ENCODE results near the gene EFHC2. TPM values are rescaled to one million over a fixed set of nuclear protein-coding genes. Genes with fewer than 3 reads are reported as not detected.
"Not testable (repeated sequence)": the region's sequence is repeated elsewhere in the genome, so short reads cannot be mapped to it uniquely, and the experiment has no call there.

Gene EFHC2
- total RNA-seq, 1 experiment from 2014 or later = 0.43 TPM

GRCh38 chrX:44310227-44310626 lies 33.2 kb downstream of the EFHC2 start:
- H3K27me3 ChIP-seq = no peaks in the 10 kb centered on the region
- DNase-seq = no peak
- no peaks in the 10 kb centered on the region for H3K36me3 ChIP-seq
- H3K9me3 ChIP-seq = no peaks in the 10 kb centered on the region
- H3K4me3 ChIP-seq = no peak overlapping the region

GRCh38 chrX:44308869-44309268 lies 34.6 kb downstream of the EFHC2 start:
- H3K27me3 ChIP-seq = no peaks in the 10 kb centered on the region
- H3K4me3 ChIP-seq = no peak overlapping the region
- no peak for DNase-seq
- H3K9me3 ChIP-seq = no peaks in the 10 kb centered on the region
- H3K36me3 ChIP-seq = no peaks in the 10 kb centered on the region

GRCh38 chrX:44306356-44306755 lies 37.1 kb downstream of the EFHC2 start:
- Histone ChIP-seq H3K9me3 (no peaks in the 10 kb centered on the region), H3K27me3 (no peaks in the 10 kb centered on the region), H3K4me3 (no peak overlapping the region), H3K36me3 (no peaks in the 10 kb centered on the region)
- DNase-seq = peak; percentile 59

GRCh38 chrX:44305921-44306320 lies 37.6 kb downstream of the EFHC2 start:
- Histone ChIP-seq H3K9me3 (no peaks in the 10 kb centered on the region), H3K27me3 (no peaks in the 10 kb centered on the region), H3K36me3 (no peaks in the 10 kb centered on the region), H3K4me3 (no peak overlapping the region)
- DNase-seq = no peak

GRCh38 chrX:44303119-44303518 lies 40.4 kb downstream of the EFHC2 start:
- Histone ChIP-seq H3K27me3 (no peaks in the 10 kb centered on the region), H3K9me3 (no peaks in the 10 kb centered on the region), H3K4me3 (no peak overlapping the region), H3K36me3 (no peaks in the 10 kb centered on the region)
- no peak for DNase-seq

DNA sequence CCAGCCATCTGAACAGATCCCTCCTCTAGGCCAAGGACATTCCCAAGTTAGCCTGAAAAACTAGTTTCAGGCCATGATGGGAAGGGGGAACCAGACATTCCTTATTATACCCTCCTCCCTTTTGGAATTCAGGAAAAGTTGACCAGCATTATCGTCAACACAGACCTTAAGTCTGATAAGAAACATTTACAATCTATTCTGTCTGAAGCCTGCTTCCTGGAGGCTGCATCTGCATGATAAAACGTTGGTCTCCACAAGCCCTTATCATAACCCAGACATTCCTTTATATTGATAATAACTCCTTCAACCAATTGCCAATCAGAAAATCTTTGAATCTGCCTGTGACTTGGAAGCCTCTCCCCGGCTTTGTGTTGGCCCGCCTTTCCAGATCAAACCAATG lies 44.3 kb downstream of the EFHC2 start:
- no peak for DNase-seq
- no peaks in the 10 kb centered on the region for H3K36me3 ChIP-seq
- H3K4me3 ChIP-seq = no peak overlapping the region
- no peaks in the 10 kb centered on the region for H3K27me3 ChIP-seq
- no peaks in the 10 kb centered on the region for H3K9me3 ChIP-seq

GRCh38 chrX:44291468-44292092 lies 51.9 kb downstream of the EFHC2 start:
- Histone ChIP-seq H3K27me3 (no peaks in the 10 kb centered on the region), H3K9me3 (no peaks in the 10 kb centered on the region), H3K4me3 (no peak overlapping the region), H3K36me3 (no peaks in the 10 kb centered on the region)
- DNase-seq = no peak

GRCh38 chrX:44290718-44291117 lies 52.8 kb downstream of the EFHC2 start:
- no peaks in the 10 kb centered on the region for H3K36me3 ChIP-seq
- no peak for DNase-seq
- H3K9me3 ChIP-seq = no peaks in the 10 kb centered on the region
- no peaks in the 10 kb centered on the region for H3K27me3 ChIP-seq
- no peak overlapping the region for H3K4me3 ChIP-seq

DNA sequence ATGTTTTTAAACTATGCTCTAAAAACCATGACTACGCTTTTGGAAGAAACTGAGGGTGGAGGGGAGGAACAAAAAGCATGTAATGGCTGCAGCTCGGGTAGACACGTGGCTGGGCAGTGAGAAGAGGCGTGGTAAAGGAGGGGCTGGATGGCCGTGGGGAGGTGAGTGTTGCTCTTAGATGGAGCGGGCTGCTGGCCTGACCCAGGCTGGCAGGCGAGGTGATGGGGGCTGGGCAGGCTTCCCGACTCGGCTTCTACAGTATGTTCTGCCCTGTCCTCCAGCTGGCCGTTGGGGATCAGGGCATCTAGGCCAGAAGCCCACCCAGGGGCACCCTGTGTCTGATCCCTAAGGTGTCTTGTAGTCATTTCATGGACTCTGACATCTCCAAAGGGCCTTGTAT lies 60.7 kb downstream of the EFHC2 start:
- no peaks in the 10 kb centered on the region for H3K36me3 ChIP-seq
- no peak overlapping the region for H3K4me3 ChIP-seq
- H3K27me3 ChIP-seq = no peaks in the 10 kb centered on the region
- no peaks in the 10 kb centered on the region for H3K9me3 ChIP-seq
- no peak for DNase-seq

DNA sequence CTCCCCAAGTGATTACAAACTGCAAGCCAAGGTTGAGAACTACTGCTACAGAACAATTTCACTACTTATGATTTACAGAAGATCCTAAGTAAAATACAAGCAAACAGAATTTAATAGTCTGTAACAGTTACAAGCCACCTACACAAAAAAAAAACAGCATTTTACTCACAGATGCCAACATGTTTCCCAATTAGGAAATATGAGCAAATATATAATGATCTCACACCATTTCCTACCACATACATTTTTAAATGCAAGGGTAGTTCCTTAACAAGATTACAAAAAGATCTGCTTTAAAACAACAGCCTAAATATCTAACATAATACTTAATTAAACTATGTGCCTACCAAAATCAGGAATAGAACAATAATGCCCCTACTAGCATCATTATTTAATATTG lies 63.4 kb downstream of the EFHC2 start:
- no peak for DNase-seq
- Histone ChIP-seq H3K9me3 (no peaks in the 10 kb centered on the region), H3K36me3 (no peaks in the 10 kb centered on the region), H3K27me3 (no peaks in the 10 kb centered on the region), H3K4me3 (no peak overlapping the region)

- DNase-seq = no peak
- Histone ChIP-seq H3K27me3 (no peaks in the 10 kb centered on the region), H3K36me3 (no peaks in the 10 kb centered on the region), H3K4me3 (no peak overlapping the region), H3K9me3 (no peaks in the 10 kb centered on the region)
These were observed 69.4 kb downstream of the EFHC2 start for GRCh38 chrX:44274096-44274495.

- no peak overlapping the region for H3K4me3 ChIP-seq
- no peak for DNase-seq
- H3K36me3 ChIP-seq = no peaks in the 10 kb centered on the region
- no peaks in the 10 kb centered on the region for H3K27me3 ChIP-seq
- H3K9me3 ChIP-seq = no peaks in the 10 kb centered on the region
These were observed 75.6 kb downstream of the EFHC2 start for GRCh38 chrX:44267861-44268260.

GRCh38 chrX:44267116-44267515 lies 76.4 kb downstream of the EFHC2 start:
- Histone ChIP-seq H3K4me3 (no peak overlapping the region), H3K27me3 (no peaks in the 10 kb centered on the region), H3K9me3 (no peaks in the 10 kb centered on the region), H3K36me3 (no peaks in the 10 kb centered on the region)
- DNase-seq = no peak

GRCh38 chrX:44265559-44265958 lies 77.9 kb downstream of the EFHC2 start:
- H3K4me3 ChIP-seq = no peak overlapping the region
- no peaks in the 10 kb centered on the region for H3K9me3 ChIP-seq
- H3K27me3 ChIP-seq = no peaks in the 10 kb centered on the region
- no peaks in the 10 kb centered on the region for H3K36me3 ChIP-seq
- no peak for DNase-seq

DNA sequence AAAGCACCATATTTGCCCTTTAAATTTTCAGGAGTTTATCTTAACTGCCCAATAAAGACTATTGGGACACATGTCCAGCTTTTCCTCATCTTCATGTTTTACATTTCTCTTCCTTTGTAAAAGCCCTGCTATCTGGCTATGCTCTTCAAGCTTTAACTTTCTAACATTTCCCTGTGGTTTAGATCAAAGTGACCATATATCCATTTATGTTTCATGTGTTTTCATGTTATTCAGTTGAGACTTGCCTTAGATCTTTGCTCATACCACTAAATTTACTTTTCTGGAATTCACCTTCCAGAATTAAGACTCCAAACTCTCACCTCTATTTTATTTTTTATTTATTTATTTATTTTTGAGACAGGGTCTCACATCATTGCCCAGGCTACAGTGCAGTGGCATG lies 78.5 kb downstream of the EFHC2 start:
- no peaks in the 10 kb centered on the region for H3K36me3 ChIP-seq

GRCh38 chrX:44261286-44261685 lies 82.2 kb downstream of the EFHC2 start:
- Histone ChIP-seq H3K36me3 (no peaks in the 10 kb centered on the region), H3K4me3 (no peak overlapping the region), H3K27me3 (no peaks in the 10 kb centered on the region), H3K9me3 (no peaks in the 10 kb centered on the region)
- no peak for DNase-seq

More for the DNA sequence above, 78.5 kb downstream of the EFHC2 start:
- no peaks in the 10 kb centered on the region for H3K27me3 ChIP-seq
- no peak for DNase-seq
- H3K9me3 ChIP-seq = no peaks in the 10 kb centered on the region
- no peak overlapping the region for H3K4me3 ChIP-seq

DNA sequence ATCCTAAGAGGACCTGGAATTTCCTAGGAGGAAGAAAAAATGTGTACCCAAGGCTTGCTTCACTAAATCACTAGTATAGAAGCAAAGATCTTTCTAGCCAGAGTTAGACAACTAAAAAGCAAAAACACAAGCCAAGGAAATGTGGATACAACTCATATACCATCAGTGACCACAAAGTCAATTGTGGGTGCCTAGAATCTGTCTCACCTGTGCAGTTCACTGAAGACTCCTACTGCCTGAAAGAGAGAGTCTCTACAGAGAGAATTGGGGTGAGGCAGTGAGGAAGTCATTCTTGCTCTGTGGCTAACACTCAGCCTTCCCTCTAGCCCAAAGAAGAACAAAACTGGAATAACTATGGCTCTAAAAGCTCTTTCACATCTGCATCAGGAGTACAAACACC lies 82.9 kb downstream of the EFHC2 start:
- no peaks in the 10 kb centered on the region for H3K27me3 ChIP-seq
- H3K9me3 ChIP-seq = no peaks in the 10 kb centered on the region

GRCh38 chrX:44255742-44256141 lies 87.7 kb downstream of the EFHC2 start:
- not testable (repeated sequence) for H3K4me3 ChIP-seq, H3K27me3 ChIP-seq, DNase-seq, H3K36me3 ChIP-seq, H3K9me3 ChIP-seq

More for the DNA sequence above, 82.9 kb downstream of the EFHC2 start:
- Histone ChIP-seq H3K36me3 (no peaks in the 10 kb centered on the region), H3K4me3 (no peak overlapping the region)
- no peak for DNase-seq

DNA sequence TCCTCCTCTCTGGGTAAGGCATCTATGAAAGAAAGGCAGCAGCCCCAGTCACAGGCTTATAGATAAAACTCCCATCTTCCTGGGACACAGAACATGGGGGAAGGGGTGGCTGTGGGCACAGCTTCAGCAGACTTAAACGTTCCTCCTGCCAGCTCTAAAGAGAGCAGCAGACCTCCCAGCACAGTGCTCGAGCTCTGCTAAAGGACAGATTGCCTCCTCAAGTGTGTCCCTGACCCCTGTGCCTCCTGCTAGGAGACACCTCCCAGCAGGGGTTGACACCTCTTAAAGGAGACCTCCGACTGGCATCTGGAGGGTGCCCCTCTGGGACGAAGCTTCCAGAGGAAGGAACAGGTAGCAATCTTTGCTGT lies 89.9 kb downstream of the EFHC2 start:
- no peaks in the 10 kb centered on the region for H3K9me3 ChIP-seq
- DNase-seq = no peak
- H3K36me3 ChIP-seq = no peaks in the 10 kb centered on the region
- H3K27me3 ChIP-seq = no peaks in the 10 kb centered on the region
- no peak overlapping the region for H3K4me3 ChIP-seq

Measured in MG63 (cell line).